Esophagus squamous epithelium (tissue), 4 donors: ENCODE data around the gene TPK1.

Source experiments
- CTCF ChIP-seq, 6 experiments: fragments of 450-650 bp in 4 of 6; fragments of 200-600 bp in 2 of 6; sonication (generic) in 2 of 6; IDR thresholded peaks; one replicate each; pipeline ENCODE4 v1.5.1; 2016 to 2019; ENCODE audit warnings: antibody characterized with exemption in 6 of 6, mild to moderate bottlenecking in 4 of 6, moderate library complexity in 4 of 6
- POLR2A ChIP-seq, 4 donors: fragments of 450-650 bp; IDR thresholded peaks; one replicate each; pipeline ENCODE4 v1.6.1; 2017; ENCODE audit warnings: antibody characterized with exemption in 4 of 4, mild to moderate bottlenecking in 4 of 4, moderate library complexity in 3 of 4

- TF ChIP-seq CTCF (IDR thresholded peaks at IDR 0.05) = no peak
- TF ChIP-seq POLR2A (IDR thresholded peaks at IDR 0.05) = no peak
Observed at GRCh38 chr7:144650439-144650838, 185.4 kb downstream of the TPK1 start.
